HepG2 (cell line): ENCODE measurements around the gene LRSAM1. TPM values are rescaled to one million over a fixed set of nuclear protein-coding genes. Genes with fewer than 3 reads are reported as not detected.

Source experiments
- ATF3 ChIP-seq: sonication (generic); formaldehyde crosslinking; IDR thresholded peaks from 2 replicates; pipeline ENCODE4 v1.4.0; 2020; ENCODE audit warnings: missing genetic modification reagents
- CHCHD3 ChIP-seq: sonication (generic); formaldehyde crosslinking; IDR thresholded peaks from 2 replicates; pipeline ENCODE4 v1.8.0; 2022; ENCODE audit warnings: mild to moderate bottlenecking, missing genetic modification reagents, moderate library complexity
- EP300 ChIP-seq, 3 experiments: sonication (generic) in 1 of 3; formaldehyde crosslinking in 1 of 3; IDR thresholded peaks; 2 replicates each; pipeline versions ENCODE4 v1.5.1 to v1.6.1; 2011 to 2020; ENCODE audit warnings: low read depth in 2 of 3, low read length in 2 of 3, borderline replicate concordance in 1 of 3, improper control_type of control experiment in 1 of 3, mild to moderate bottlenecking in 1 of 3, missing genetic modification reagents in 1 of 3, moderate library complexity in 1 of 3
- FOXP4 ChIP-seq: sonication (generic); formaldehyde crosslinking; IDR thresholded peaks from 2 replicates; pipeline ENCODE4 v1.4.0; 2020; ENCODE audit warnings: missing genetic modification reagents
- GATAD1 ChIP-seq: IDR thresholded peaks from 2 replicates; pipeline ENCODE4 v1.6.1; 2016; ENCODE audit warnings: missing genetic modification reagents, missing compliant biosample characterization
- HINFP ChIP-seq: sonication (generic); formaldehyde crosslinking; IDR thresholded peaks from 2 replicates; pipeline ENCODE4 v1.4.0; 2020; ENCODE audit warnings: low read depth, mild to moderate bottlenecking, missing genetic modification reagents
- IRF9 ChIP-seq: sonication (generic); formaldehyde crosslinking; IDR thresholded peaks from 2 replicates; pipeline ENCODE4 v1.8.0; 2022; ENCODE audit warnings: missing genetic modification reagents, mild to moderate bottlenecking, borderline replicate concordance
- MXD1 ChIP-seq: sonication (generic); formaldehyde crosslinking; IDR thresholded peaks from 2 replicates; pipeline ENCODE4 v1.4.0; 2020; ENCODE audit warnings: mild to moderate bottlenecking, missing genetic modification reagents
- REST ChIP-seq, 2 experiments: IDR thresholded peaks; 2 replicates each; pipeline ENCODE4 v1.6.1; 2011 to 2012; ENCODE audit warnings: low read length in 2 of 2, borderline replicate concordance in 1 of 2, low read depth in 1 of 2, mild to moderate bottlenecking in 1 of 2, moderate library complexity in 1 of 2
- STAG1 ChIP-seq: sonication (generic); formaldehyde crosslinking; IDR thresholded peaks from 2 replicates; pipeline ENCODE4 v1.4.0; 2020; ENCODE audit warnings: missing genetic modification reagents
- ZNF24 ChIP-seq: fragments of 450-650 bp; IDR thresholded peaks from 2 replicates; pipeline ENCODE4 v1.6.1; 2017; ENCODE audit warnings: antibody characterized with exemption, mild to moderate bottlenecking
- ZNF329 ChIP-seq: sonication (generic); formaldehyde crosslinking; IDR thresholded peaks from 2 replicates; pipeline ENCODE4 v1.9.0; 2021; ENCODE audit warnings: low read depth, mild to moderate bottlenecking, missing genetic modification reagents
- ZNF546 ChIP-seq: sonication (generic); formaldehyde crosslinking; conservative IDR thresholded peaks from 2 replicates; pipeline ENCODE4 v1.8.1; 2023; ENCODE audit warnings: mild to moderate bottlenecking, missing genetic modification reagents
- polyA plus RNA-seq, 8 experiments: library from polyadenylated mRNA; depleted of rRNA in 3 of 8; stranded (reverse) in 7 of 8; unstranded in 1 of 8; fragments of >200 nt; fragmentation: Illumina TruSeq in 4 of 8; extraction: Trizol in 4 of 8; gene quantifications; 2 replicates each; pipeline versions ENCODE4 v1.2.1 to v1.2.3, GENCODE V29; 2011 to 2016; ENCODE audit warnings: low read depth in 4 of 8, missing spikeins in 1 of 8, mixed read lengths in 1 of 8; ENCODE audit not compliant: insufficient read depth in 1 of 8
- total RNA-seq, 5 experiments: library from RNA; depleted of rRNA; stranded (reverse); fragments of >200 nt; fragmentation: Illumina TruSeq; extraction: Trizol; gene quantifications; 2 replicates each; pipeline ENCODE4 v1.2.3, GENCODE V29; 2016; ENCODE audit warnings: low read depth in 1 of 5

Gene LRSAM1
- total and polyA plus RNA-seq, 2 of the 13 experiments (the other 11 are each of a cell fraction or from before 2014, with no cell fraction given) = 8.7 to 10.2 TPM

GRCh38 chr9:127548352-127548881 lies 97.1 kb downstream of the LRSAM1 start (continued):
- no peak for TF ChIP-seq STAG1
- 0 out of 2 replicates have a peak, but pooled peaks have one; percentile 29 for TF ChIP-seq GATAD1
- peak in 1 of 2 experiments; percentile 49; a peak in 1 of 4 replicates for TF ChIP-seq EP300 (IDR thresholded peaks at IDR 0.05; ENCODE audit: low read depth in 2 of 2, low read length in 2 of 2)
- TF ChIP-seq EP300 (CRISPR knock-in tag; IDR thresholded peaks at IDR 0.05; ENCODE audit: borderline replicate concordance) = no peak
- TF ChIP-seq ATF3 (CRISPR knock-in tag) = no peak
- no peak for TF ChIP-seq MXD1
- no peak for TF ChIP-seq ZNF24
- TF ChIP-seq HINFP (CRISPR knock-in tag) = no peak
- TF ChIP-seq IRF9 = no peak
- TF ChIP-seq ZNF546 = no peak
- no peak for TF ChIP-seq ZNF329 (CRISPR knock-in tag)
- TF ChIP-seq CHCHD3 (CRISPR knock-in tag) = no peak
- TF ChIP-seq FOXP4 (CRISPR knock-in tag) = no peak
- peak in 1 of 2 experiments; percentile 41; a peak in 1 of 4 replicates for TF ChIP-seq REST (IDR thresholded peaks at IDR 0.05; ENCODE audit: borderline replicate concordance in 1 of 2, low read depth in 1 of 2, low read length in 2 of 2)
